IMR-90 (cell line): ENCODE measurements around the gene DHRSX. TPM values are rescaled to one million over a fixed set of nuclear protein-coding genes. Genes with fewer than 3 reads are reported as not detected.

Experiments
- ATAC-seq: fragments of 200-7000 bp; cut with Tn5 transposase; 2 replicates; pipeline ENCODE4 v1.9.1; 2020; ENCODE audit warnings: low read depth, mild to moderate bottlenecking, moderate library complexity
- BruUV-seq: library from RNA; stranded (reverse); fragments of 400-500 nt; replicated peaks from 2 replicates; lab custom pipeline; 2021; lab: Mats Ljungman, UMichigan
- CTCF ChIA-PET: fragments of 300-600 bp; formaldehyde crosslinking; extraction: SDS; loops from one replicate; lab custom pipeline; 2021; ENCODE audit warnings: antibody characterized with exemption; lab: Yijun Ruan, JAX
- POLR2A ChIA-PET: fragments of 300-600 bp; sonication (Branson Sonifier 250); formaldehyde crosslinking; loops from one replicate; lab custom pipeline; 2022; ENCODE audit warnings: antibody characterized with exemption; ENCODE audit not compliant: unreplicated experiment; lab: Charles Lee
- DNase-seq: peaks from one replicate; pipeline ENCODE4 v3.0.0; 2013
- H2AFZ ChIP-seq: replicated peaks from 2 replicates; pipeline ENCODE3; 2013; ENCODE audit warnings: low read length, mild to moderate bottlenecking; ENCODE audit not compliant: poor library complexity
- H2AK5ac ChIP-seq: 2 replicates; pipeline ENCODE4 v1.6.1; 2013; ENCODE audit warnings: low read depth, low read length, inconsistent platforms
- H2AK9ac ChIP-seq: replicated peaks from 2 replicates; pipeline ENCODE3; 2013; ENCODE audit warnings: mild to moderate bottlenecking, low read depth, low read length, moderate library complexity; ENCODE audit not compliant: poor library complexity
- H2BK120ac ChIP-seq: 2 replicates; pipeline ENCODE4 v1.6.1; 2013; ENCODE audit warnings: low read depth, low read length, inconsistent platforms
- H2BK15ac ChIP-seq: 3 replicates; pipeline ENCODE4 v1.6.1; 2013; ENCODE audit warnings: low read depth, low read length, inconsistent platforms
- H2BK20ac ChIP-seq: 2 replicates; pipeline ENCODE4 v1.6.1; 2013; ENCODE audit warnings: low read depth, mild to moderate bottlenecking, inconsistent platforms, low read length, moderate library complexity
- H2BK5ac ChIP-seq: 2 replicates; pipeline ENCODE4 v1.6.1; 2013; ENCODE audit warnings: mild to moderate bottlenecking, low read depth, low read length, inconsistent platforms; ENCODE audit not compliant: poor library complexity, severe bottlenecking
- H3K14ac ChIP-seq: replicated peaks from 2 replicates; pipeline ENCODE4 v1.6.1; 2013; ENCODE audit warnings: low read depth, low read length, inconsistent platforms
- H3K18ac ChIP-seq: 2 replicates; pipeline ENCODE4 v1.6.1; 2013; ENCODE audit warnings: low read depth, low read length, control low read depth
- H3K23ac ChIP-seq: 2 replicates; pipeline ENCODE4 v1.6.1; 2013; ENCODE audit warnings: low read depth, low read length, inconsistent platforms
- H3K27ac ChIP-seq: 2 replicates; pipeline ENCODE4 v1.5.1; 2013; ENCODE audit warnings: mild to moderate bottlenecking, control low read depth, low read length; ENCODE audit not compliant: insufficient read depth
- H3K27me3 ChIP-seq: 2 replicates; pipeline ENCODE4 v1.6.1; 2013; ENCODE audit warnings: low read length; ENCODE audit not compliant: control insufficient read depth, insufficient read depth
- H3K36me3 ChIP-seq: 2 replicates; pipeline ENCODE4 v1.6.1; 2013; ENCODE audit warnings: low read length, mixed read lengths; ENCODE audit not compliant: control insufficient read depth, insufficient read depth
- H3K4ac ChIP-seq: 2 replicates; pipeline ENCODE4 v1.6.1; 2013; ENCODE audit warnings: low read depth, low read length, inconsistent platforms
- H3K4me1 ChIP-seq: 2 replicates; pipeline ENCODE4 v1.6.1; 2013; ENCODE audit warnings: low read length, mixed read lengths; ENCODE audit not compliant: control insufficient read depth, insufficient read depth
- H3K4me2 ChIP-seq: 2 replicates; pipeline ENCODE4 v1.6.1; 2013; ENCODE audit warnings: low read depth, mild to moderate bottlenecking, control low read depth, low read length, moderate library complexity
- H3K4me3 ChIP-seq: 2 replicates; pipeline ENCODE4 v1.5.1; 2013; ENCODE audit warnings: low read depth, mild to moderate bottlenecking, control low read depth, low read length, moderate library complexity; ENCODE audit not compliant: insufficient read depth
- H3K56ac ChIP-seq: 2 replicates; pipeline ENCODE4 v1.6.1; 2013; ENCODE audit warnings: low read length, inconsistent platforms; ENCODE audit not compliant: insufficient read depth; ENCODE audit errors: extremely low read depth
- H3K79me1 ChIP-seq, 2 experiments: 2 replicates each; pipeline ENCODE4 v1.6.1; 2013; ENCODE audit warnings: low read length in 2 of 2, inconsistent platforms in 1 of 2, low read depth in 1 of 2
- H3K9ac ChIP-seq: 2 replicates; pipeline ENCODE4 v1.6.1; 2013; ENCODE audit warnings: low read depth, low read length, control low read depth
- H3K9me1 ChIP-seq: 2 replicates; pipeline ENCODE4 v1.6.1; 2013; ENCODE audit warnings: low read length, inconsistent platforms; ENCODE audit not compliant: insufficient read depth
- H3K9me3 ChIP-seq: 2 replicates; pipeline ENCODE4 v1.6.1; 2013; ENCODE audit warnings: low read length; ENCODE audit not compliant: control insufficient read depth, insufficient read depth
- H4K20me1 ChIP-seq: 2 replicates; pipeline ENCODE4 v1.6.1; 2013; ENCODE audit warnings: low read length, inconsistent platforms; ENCODE audit not compliant: insufficient read depth
- H4K5ac ChIP-seq: 2 replicates; pipeline ENCODE4 v1.6.1; 2013; ENCODE audit warnings: mild to moderate bottlenecking, low read depth, low read length, control low read depth
- H4K8ac ChIP-seq, 2 experiments: 2 replicates each; pipeline ENCODE4 v1.6.1; 2013; ENCODE audit warnings: low read depth in 2 of 2, low read length in 2 of 2, control low read depth in 1 of 2, inconsistent platforms in 1 of 2
- H4K91ac ChIP-seq: 2 replicates; pipeline ENCODE4 v1.6.1; 2013; ENCODE audit warnings: low read depth, low read length, inconsistent platforms; ENCODE audit not compliant: insufficient read depth
- BHLHE40 ChIP-seq: fragments of 150-350 bp; IDR thresholded peaks from 2 replicates; pipeline ENCODE4 v1.6.1; 2016; ENCODE audit warnings: mild to moderate bottlenecking, low read depth, low read length
- CEBPB ChIP-seq: IDR thresholded peaks from 2 replicates; pipeline ENCODE4 v1.6.1; 2012; ENCODE audit warnings: low read depth, low read length, improper control_type of control experiment
- CHD1 ChIP-seq: IDR thresholded peaks from 2 replicates; pipeline ENCODE4 v1.6.1; 2012; ENCODE audit warnings: low read depth, low read length, improper control_type of control experiment
- CTCF ChIP-seq: conservative IDR thresholded peaks from 2 replicates; pipeline ENCODE4 v1.5.1; 2012; ENCODE audit warnings: mild to moderate bottlenecking, low read depth, low read length, improper control_type of control experiment
- ELK1 ChIP-seq: fragments of 150-350 bp; IDR thresholded peaks from 2 replicates; pipeline ENCODE4 v1.6.1; 2016; ENCODE audit warnings: low read depth, mild to moderate bottlenecking, low read length, moderate library complexity, borderline replicate concordance
- MAFK ChIP-seq: IDR thresholded peaks from 2 replicates; pipeline ENCODE4 v1.6.1; 2012; ENCODE audit warnings: low read depth, low read length, improper control_type of control experiment
- MAZ ChIP-seq: IDR thresholded peaks from 2 replicates; pipeline ENCODE4 v1.6.1; 2012; ENCODE audit warnings: low read depth, mild to moderate bottlenecking, low read length, improper control_type of control experiment, moderate library complexity, borderline replicate concordance
- MXI1 ChIP-seq: IDR thresholded peaks from 2 replicates; pipeline ENCODE4 v1.6.1; 2012; ENCODE audit warnings: low read depth, mild to moderate bottlenecking, low read length, moderate library complexity, borderline replicate concordance
- RAD21 ChIP-seq: IDR thresholded peaks from 2 replicates; pipeline ENCODE4 v1.6.1; 2012; ENCODE audit warnings: low read length, improper control_type of control experiment
- RCOR1 ChIP-seq: IDR thresholded peaks from 2 replicates; pipeline ENCODE4 v1.6.1; 2012; ENCODE audit warnings: mild to moderate bottlenecking, low read length, improper control_type of control experiment; ENCODE audit not compliant: insufficient replicate concordance
- RFX5 ChIP-seq: IDR thresholded peaks from 2 replicates; pipeline ENCODE4 v1.8.0; 2012; ENCODE audit warnings: low read depth, mild to moderate bottlenecking, low read length, moderate library complexity
- SMC3 ChIP-seq: fragments of 150-350 bp; IDR thresholded peaks from 2 replicates; pipeline ENCODE4 v1.6.1; 2016; ENCODE audit warnings: low read depth, mild to moderate bottlenecking, antibody characterized with exemption, low read length, moderate library complexity
- WGBS, 2 experiments: methylation state at CpG; one replicate each; pipeline versions ENCODE4 v1.1.5 to v1.1.7; 2013; ENCODE audit warnings: missing lambda C conversion rate in 2 of 2; ENCODE audit not compliant: insufficient read length in 1 of 2; ENCODE audit errors: extremely low coverage in 2 of 2; 5-methylcytosine and 5-hydroxymethylcytosine counted together
- dilution Hi-C: fragments of 300-500 bp; cut with HindIII; formaldehyde crosslinking; loops from one replicate; pipeline ENCODE4 v1.14.3; 2018; ENCODE audit warnings: low sequenced_read_pairs; ENCODE audit not compliant: unreplicated experiment
- in situ Hi-C: fragments of 300-500 bp; cut with MboI; formaldehyde crosslinking; loops from 3 replicates; pipeline ENCODE4 v1.14.3; 2019; ENCODE audit warnings: low sequenced_read_pairs, inconsistent platforms, mixed read lengths
- intact Hi-C: fragments of 100-400 bp; cut with micrococcal nuclease; formaldehyde crosslinking; loops from 2 replicates; pipeline ENCODE4 v1.10.0; 2022
- polyA plus RNA-seq, 3 experiments: library from polyadenylated mRNA; depleted of rRNA; stranded (reverse); fragments of >200 nt; gene quantifications; 2 replicates each; pipeline ENCODE4 v1.2.3, GENCODE V29; 2012; ENCODE audit warnings: low replicate concordance in 1 of 3
- total RNA-seq: library from RNA; depleted of rRNA; stranded (reverse); fragments of >200 nt; gene quantifications from 2 replicates; pipeline ENCODE4 v1.2.3, GENCODE V29; 2012
- TF ChIP-seq, protein P1 (sequence below): fragments of 150-350 bp; IDR thresholded peaks from 2 replicates; pipeline ENCODE4 v1.6.1; 2017; ENCODE audit warnings: mild to moderate bottlenecking, antibody characterized with exemption, low read length, low read depth

DHRSX gene
- total and polyA plus RNA-seq, 2 of the 4 experiments (the other 2 are of a cell fraction) = 26.2 to 38.0 TPM

DNA sequence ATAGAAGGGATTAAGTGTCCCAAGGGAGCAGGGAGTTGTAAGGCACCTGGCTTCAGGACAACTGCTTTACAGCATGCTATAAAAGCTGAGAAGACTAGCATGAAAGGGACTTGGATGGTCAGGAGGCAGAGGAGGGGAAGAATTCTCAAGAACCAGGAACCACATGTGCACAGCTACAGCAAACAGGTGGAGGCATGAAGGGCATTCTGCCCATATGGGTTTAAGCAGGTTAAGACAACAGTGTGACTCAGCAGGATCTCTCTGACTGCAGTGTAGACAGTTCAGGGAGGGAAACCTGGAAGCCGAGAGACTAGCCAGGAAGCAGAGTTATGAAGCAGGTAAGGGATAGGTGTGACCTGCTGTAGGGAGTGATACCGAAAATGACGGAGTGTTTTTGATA lies 117.0 kb downstream of the DHRSX start:
- ATAC-seq = no peak
- Histone ChIP-seq H3K4me1 (peaks cover 5% of the 10 kb centered on the region), H3K9me1 (no peaks in the 10 kb centered on the region), H2AK9ac (no peak overlapping the region), H2BK5ac (no peak overlapping the region), H4K5ac (no peak overlapping the region), H3K27ac (no peak overlapping the region), H2BK120ac (no peak overlapping the region), H3K23ac (no peak overlapping the region), H3K4ac (no peak overlapping the region), H3K4me2 (no peak overlapping the region), H4K20me1 (peaks cover 7% of the 10 kb centered on the region), H3K56ac (no peak overlapping the region), H2AK5ac (no peak overlapping the region), H4K91ac (no peak overlapping the region), H3K9me3 (peaks cover 5% of the 10 kb centered on the region), H3K4me3 (no peak overlapping the region), H2AFZ (no peak overlapping the region), H3K18ac (no peak overlapping the region), H2BK15ac (no peak overlapping the region), H4K8ac (no peak overlapping the region), H2BK20ac (no peak overlapping the region), H3K9ac (no peak overlapping the region), H3K79me1 (peaks cover 19 to 25% of the 10 kb centered on the region in 2 experiments; a peak in 3 of 4 replicates), H3K14ac (no peak overlapping the region), H3K36me3 (no peaks in the 10 kb centered on the region; the same call in 1 of the 2 replicates), H3K27me3 (no peaks in the 10 kb centered on the region)
- BruUV-seq = no TSS peak
- ChIA-PET POLR2A (no interaction called here), CTCF (no interaction called here)
- WGBS, 2 experiments = 100% methylated on average over 1 of the region's 3 CpGs; no CpG with 5 or more reads in 1 of the 2 experiments
- intact Hi-C loops (no loop called here), in situ Hi-C loops (no loop called here), dilution Hi-C loops (no loop called here)
- no peak for DNase-seq
- no peak for TF ChIP-seq CTCF
- TF ChIP-seq ELK1 = no peak
- no peak for TF ChIP-seq SMC3
- TF ChIP-seq, protein P1, sequence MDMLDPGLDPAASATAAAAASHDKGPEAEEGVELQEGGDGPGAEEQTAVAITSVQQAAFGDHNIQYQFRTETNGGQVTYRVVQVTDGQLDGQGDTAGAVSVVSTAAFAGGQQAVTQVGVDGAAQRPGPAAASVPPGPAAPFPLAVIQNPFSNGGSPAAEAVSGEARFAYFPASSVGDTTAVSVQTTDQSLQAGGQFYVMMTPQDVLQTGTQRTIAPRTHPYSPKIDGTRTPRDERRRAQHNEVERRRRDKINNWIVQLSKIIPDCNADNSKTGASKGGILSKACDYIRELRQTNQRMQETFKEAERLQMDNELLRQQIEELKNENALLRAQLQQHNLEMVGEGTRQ = no peak
- TF ChIP-seq RFX5 = no peak
- TF ChIP-seq CHD1 = no peak
- TF ChIP-seq BHLHE40 = no peak
- TF ChIP-seq MXI1 = no peak
- no peak for TF ChIP-seq CEBPB
- no peak for TF ChIP-seq RCOR1
- TF ChIP-seq MAFK = no peak
- no peak for TF ChIP-seq RAD21
- no peak for TF ChIP-seq MAZ
